Stimulated activated CD4-positive, alpha-beta T cell treated with anti-CD3 and anti-CD28 coated beads, Interleukin-15, amount 100 ng/mL, for 48 hours (primary cell): Measurements from ENCODE around the gene ITGA4.
"Not testable (repeated sequence)": the region's sequence is repeated elsewhere in the genome, so short reads cannot be mapped to it uniquely, and the experiment has no call there.

Source experiments
- DNase-seq, 2 donors: peaks; one replicate each; pipeline ENCODE4 v3.0.0-alpha.2; 2020; ENCODE audit warnings: low read depth in 2 of 2

Gene ITGA4

GRCh38 chr2:181457121-181457740, at the start of gene ITGA4:
Gene ITGA4, plus strand, starts transcription at chr2:181457386. Its CDS starts 269 bp downstream, at chr2:181457655.
- DNase-seq = peak; percentile 69 to 83

- DNase-seq = no peak
Measured at GRCh38 chr2:181408861-181409260, 48.3 kb upstream of the ITGA4 start.

GRCh38 chr2:181411105-181411849, 45.9 kb upstream of the ITGA4 start:
- DNase-seq = no peak

DNA sequence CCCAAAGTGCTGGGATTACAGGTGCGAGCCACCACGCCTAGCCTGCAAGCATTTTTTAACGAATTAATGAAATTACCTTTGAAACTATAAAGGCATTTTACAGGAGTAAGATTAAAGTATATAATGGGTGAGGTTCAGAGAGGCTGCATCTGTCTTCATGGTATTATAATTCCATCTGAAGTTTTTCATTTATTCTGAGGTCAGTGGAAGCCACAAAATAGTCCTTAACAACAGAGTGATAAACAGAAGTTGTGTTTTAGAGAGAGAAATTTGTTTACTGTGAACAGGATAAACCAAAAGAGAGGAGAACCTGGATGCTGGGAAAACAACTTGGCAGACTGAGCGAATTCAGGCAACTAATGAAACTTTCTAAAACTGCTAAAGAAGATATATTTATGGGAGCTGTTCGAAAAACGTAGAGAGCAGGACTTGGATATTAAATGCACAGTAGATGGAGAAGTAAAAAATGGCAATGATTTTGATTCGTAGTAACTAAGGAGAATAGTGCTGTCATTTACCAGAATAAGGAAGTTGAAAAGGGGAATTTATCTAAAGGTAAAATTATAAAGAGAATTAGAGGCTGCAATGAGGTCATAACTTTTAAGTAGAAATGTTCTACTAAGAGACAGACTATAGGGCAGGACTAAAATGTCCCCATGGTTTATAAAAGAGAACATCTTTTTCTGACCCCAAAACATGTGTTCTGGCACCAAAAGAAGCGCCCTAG, 37.9 kb upstream of the ITGA4 start:
- DNase-seq = no peak

DNA sequence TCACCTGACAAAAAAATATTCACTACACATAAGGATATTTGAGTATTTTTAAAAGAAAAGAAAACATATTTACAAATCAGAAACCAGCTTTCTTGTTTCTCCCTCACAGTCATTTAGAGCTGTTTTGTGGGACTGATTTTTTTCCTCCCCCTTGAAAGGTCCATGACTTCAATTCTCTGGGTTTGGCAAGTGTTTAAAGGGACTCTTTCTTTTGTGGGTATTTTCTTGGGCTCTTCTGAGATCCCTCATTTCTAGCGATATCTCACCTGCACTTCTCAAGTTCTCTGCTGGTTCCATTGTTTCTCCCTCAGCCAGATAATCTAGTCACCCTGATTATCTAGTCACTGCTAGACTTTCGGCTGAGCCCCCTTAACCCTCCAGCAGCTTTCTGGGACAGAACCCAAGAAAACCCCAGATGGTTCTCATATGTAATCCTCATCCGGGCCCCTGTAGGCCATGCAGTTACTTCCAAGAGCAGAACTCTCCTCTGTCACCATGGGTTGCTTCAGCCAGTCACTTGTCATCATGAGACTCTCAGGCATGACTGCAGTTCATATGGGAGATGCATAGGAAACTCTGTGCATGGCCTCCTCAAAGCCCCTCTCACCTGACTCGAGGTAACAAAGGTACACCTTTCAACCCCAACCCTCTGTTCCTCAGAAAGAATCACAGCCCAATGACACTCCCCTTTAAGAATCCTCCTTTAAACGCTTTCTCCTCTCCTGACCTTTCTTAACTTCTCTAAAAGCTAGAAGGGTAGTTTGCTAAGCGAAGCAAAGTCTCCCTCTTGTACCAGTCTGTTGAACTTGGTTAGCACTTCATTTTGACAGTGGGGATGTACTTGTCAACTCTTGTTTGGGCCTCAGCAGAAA, 36.7 kb upstream of the ITGA4 start:
- no peak for DNase-seq

- DNase-seq = no peak
Measured at GRCh38 chr2:181421131-181421458, 36.1 kb upstream of the ITGA4 start.

- no peak for DNase-seq
Measured at GRCh38 chr2:181421464-181421863, 35.7 kb upstream of the ITGA4 start.

DNA sequence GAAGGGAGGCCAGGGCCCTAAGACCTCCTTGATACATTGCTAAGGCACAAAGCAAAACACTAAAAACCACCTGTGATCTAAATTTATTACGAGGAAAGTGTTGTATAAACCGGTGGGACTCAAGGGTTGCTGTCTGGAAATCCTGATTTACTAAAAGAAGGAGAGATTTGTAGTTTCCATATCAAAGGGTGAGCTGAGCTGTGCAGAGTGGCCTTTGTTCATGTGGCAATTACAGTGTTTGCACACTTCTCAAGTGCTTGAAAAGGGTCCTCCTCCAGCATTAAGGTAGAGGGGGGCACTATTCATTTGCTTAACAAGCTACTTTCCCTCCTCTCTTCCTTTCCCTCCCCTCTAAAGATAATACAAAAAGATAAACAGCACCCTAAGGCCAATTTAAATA, 30.5 kb upstream of the ITGA4 start:
- DNase-seq = no peak

DNA sequence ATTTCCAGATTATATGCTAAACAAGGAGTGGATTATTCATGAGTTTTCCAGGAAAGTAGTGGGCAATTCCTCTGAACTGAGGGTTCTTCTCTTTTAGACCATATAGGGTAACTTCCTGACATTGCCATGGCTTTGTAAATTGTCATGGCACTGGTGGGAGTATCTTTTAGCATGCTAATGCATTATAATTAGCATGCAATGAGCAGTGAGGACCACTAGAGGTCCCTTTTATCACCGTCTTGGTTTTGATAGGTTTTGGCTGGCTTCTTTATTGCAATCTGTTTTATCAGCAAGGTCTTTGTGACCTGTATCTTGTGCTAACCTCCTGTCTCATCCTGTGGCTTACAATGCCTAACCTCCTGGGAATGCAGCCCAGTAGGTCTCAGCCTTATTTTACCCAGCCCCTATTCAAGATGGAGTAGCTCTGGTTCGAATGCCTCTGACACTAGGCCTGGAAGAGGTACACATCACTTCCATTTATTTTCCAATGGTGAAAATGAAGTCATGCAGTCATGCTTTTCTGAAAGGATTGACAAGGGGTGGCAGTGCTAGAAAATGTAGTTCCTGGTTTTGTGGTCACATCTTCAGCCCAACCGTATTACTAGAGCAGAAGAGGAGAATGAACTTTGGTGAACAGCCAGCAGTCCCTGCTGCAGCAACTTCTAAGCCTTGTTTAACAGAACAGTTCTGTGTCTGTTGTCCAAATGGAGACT, 26.6 kb upstream of the ITGA4 start:
- no peak for DNase-seq

DNA sequence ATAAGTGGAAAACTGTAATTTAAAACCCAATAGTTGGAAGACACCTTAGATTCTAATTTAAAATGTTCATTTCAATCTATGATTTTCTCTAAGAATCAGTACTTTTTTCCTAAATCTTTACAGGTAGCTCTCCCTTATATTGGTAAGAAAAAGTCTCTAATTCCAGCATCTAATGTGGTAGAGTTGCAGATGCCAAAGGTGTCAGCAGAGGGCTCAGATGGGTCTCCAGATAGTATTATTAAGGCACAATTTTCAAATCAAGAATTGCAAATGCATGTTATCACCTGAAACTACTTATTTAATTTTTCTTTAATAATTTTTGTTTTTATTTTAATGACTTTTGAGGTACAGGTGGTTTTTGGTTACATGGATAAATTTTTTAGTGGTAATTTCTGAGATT, 25.5 kb upstream of the ITGA4 start:
- no peak for DNase-seq

DNA sequence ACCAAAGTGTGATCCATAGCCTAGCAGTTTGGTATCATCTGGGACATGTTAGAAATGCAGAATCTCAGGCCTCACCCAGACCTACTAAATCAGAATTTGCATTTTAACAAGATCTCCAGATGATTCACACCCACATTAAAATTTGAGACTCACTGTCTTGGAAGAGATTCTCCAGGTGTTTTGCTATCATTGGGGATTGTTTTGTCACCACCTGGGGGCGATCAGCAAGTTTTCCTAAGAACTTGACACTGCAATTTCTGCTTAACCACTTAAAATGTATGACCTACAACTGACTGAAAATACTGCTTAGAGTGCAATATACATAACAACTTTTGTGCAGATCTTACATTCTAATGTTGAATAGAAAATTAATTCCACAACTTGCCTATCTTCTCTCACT, 18.9 kb upstream of the ITGA4 start:
- DNase-seq = no peak

- DNase-seq = no peak
Measured at GRCh38 chr2:181440344-181440743, 16.8 kb upstream of the ITGA4 start.

GRCh38 chr2:181440919-181441318, 16.3 kb upstream of the ITGA4 start:
- DNase-seq = no peak

- DNase-seq = no peak
Measured at GRCh38 chr2:181441670-181442069, 15.5 kb upstream of the ITGA4 start.

DNA sequence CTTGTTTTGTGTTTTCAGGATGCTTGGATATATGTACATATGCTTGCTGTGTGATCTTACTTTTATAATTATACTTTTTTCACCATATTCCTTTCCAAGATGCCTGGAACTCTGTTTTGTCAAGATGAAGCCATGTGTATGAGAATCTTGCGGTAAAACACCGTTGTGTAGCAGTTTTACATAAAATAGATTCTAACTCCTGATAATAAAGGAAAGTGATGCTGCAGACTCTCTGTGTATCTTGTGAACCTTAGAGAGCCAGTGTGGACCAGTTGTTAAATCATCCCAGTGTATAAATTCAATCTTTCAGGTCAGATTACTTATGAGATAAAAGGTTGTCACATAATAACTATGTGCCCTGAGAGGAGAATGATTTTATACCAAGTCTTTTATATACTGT, 12.5 kb upstream of the ITGA4 start:
- no peak for DNase-seq

DNA sequence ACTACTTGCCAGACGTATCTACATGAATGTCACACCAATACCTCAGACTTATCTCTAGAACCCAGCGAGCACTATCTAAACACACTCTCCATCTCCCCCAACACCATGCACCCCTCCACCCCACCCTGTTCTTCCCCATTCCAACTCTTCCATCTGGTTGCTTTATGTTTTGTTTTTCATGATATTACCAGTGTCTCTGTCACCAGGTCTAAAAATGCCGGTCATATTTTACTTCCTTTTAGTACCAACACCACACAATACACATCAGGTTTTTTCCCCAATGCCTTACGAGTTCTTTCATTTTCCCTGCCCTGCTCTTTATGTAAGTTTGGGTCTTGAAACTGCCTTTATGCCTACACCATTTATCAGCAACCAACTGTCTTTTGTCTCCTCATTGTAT, 10.2 kb upstream of the ITGA4 start:
- DNase-seq = no peak

DNA sequence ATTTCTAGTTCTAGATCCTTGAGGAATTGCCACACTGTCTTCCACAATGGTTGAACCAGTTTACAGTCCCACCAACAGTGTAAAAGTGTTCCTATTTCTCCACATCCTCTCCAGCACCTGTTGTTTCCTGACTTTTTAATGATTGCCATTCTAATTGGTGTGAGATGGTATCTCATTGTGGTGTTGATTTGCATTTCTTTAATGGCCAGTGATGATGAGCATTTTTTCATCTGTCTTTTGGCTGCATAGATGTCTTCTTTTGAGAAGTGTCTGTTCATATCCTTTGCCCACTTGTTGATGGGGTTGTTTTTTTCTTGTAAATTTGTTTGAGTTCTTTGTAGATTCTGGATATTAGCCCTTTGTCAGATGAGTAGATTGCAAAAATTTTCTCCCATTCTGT, 7.9 kb upstream of the ITGA4 start:
- DNase-seq = not testable (repeated sequence)

GRCh38 chr2:181454686-181455450, 2.3 kb upstream of the ITGA4 start:
- DNase-seq = no peak

GRCh38 chr2:181456660-181457120, 496 bp upstream of the ITGA4 start:
- peak; percentile 42 to 57 for DNase-seq

- peak; percentile 38 to 45 for DNase-seq
Measured at GRCh38 chr2:181457741-181458425, 697 bp downstream of the ITGA4 start.
